Common myeloid progenitor, CD34-positive (primary cell): ENCODE results near the gene EXT2.

Experiments
- CTCF ChIA-PET: fragments of 350-600 bp; sonication (Branson Sonifier 250); formaldehyde crosslinking; loops from one replicate; lab custom pipeline; 2021; ENCODE audit warnings: antibody characterized with exemption; lab: Charles Lee
- POLR2A ChIA-PET: fragments of 350-600 bp; sonication (Branson Sonifier 250); formaldehyde crosslinking; loops from one replicate; lab custom pipeline; 2021; ENCODE audit warnings: antibody characterized with exemption; lab: Charles Lee
- DNase-seq, 3 donors: peaks; one replicate each; pipeline versions ENCODE4 v3.0.0 to v3.0.0-alpha.2; 2013
- H3K27ac ChIP-seq, 2 experiments: 1 replicate in 1 of 2; 2 replicates in 1 of 2; pipeline ENCODE4 v1.7.0; 2013; ENCODE audit warnings: inconsistent platforms in 2 of 2, low read length in 2 of 2, mild to moderate bottlenecking in 2 of 2, low read depth in 1 of 2, moderate library complexity in 1 of 2; ENCODE audit not compliant: severe bottlenecking in 2 of 2, insufficient read depth in 1 of 2, poor library complexity in 1 of 2
- H3K27me3 ChIP-seq, 5 experiments: replicated peaks in 2 of 5; 1 replicate in 3 of 5; 2 replicates in 2 of 5; pipeline versions ENCODE4 v1.6.1 to v1.7.0; 2013; ENCODE audit warnings: low read length in 4 of 5, mild to moderate bottlenecking in 2 of 5, moderate library complexity in 2 of 5, inconsistent platforms in 1 of 5; ENCODE audit not compliant: insufficient read depth in 5 of 5, control insufficient read depth in 4 of 5
- H3K36me3 ChIP-seq, 4 experiments: 1 replicate in 2 of 4; 2 replicates in 2 of 4; pipeline versions ENCODE4 v1.6.1 to v1.7.0; 2013; ENCODE audit warnings: low read length in 3 of 4, control low read depth in 1 of 4, mild to moderate bottlenecking in 1 of 4; ENCODE audit not compliant: control insufficient read depth in 4 of 4, insufficient read depth in 4 of 4
- H3K4me1 ChIP-seq, 4 experiments: 1 replicate in 3 of 4; 2 replicates in 1 of 4; pipeline versions ENCODE4 v1.6.1 to v1.7.1; 2013; ENCODE audit warnings: low read length in 3 of 4, mild to moderate bottlenecking in 3 of 4, control low read depth in 1 of 4, inconsistent platforms in 1 of 4, moderate library complexity in 1 of 4; ENCODE audit not compliant: control insufficient read depth in 4 of 4, insufficient read depth in 4 of 4; ENCODE audit errors: control extremely low read depth in 1 of 4
- H3K4me3 ChIP-seq, 7 experiments: 1 replicate in 4 of 7; 2 replicates in 3 of 7; pipeline versions ENCODE4 v1.5.1 to v1.7.0; 2013; ENCODE audit warnings: mild to moderate bottlenecking in 7 of 7, low read length in 6 of 7, moderate library complexity in 6 of 7, inconsistent platforms in 2 of 7, low read depth in 2 of 7, control low read depth in 1 of 7; ENCODE audit not compliant: insufficient read depth in 4 of 7, control insufficient read depth in 1 of 7; ENCODE audit errors: extremely low read depth in 1 of 7
- H3K9me3 ChIP-seq, 5 experiments: 1 replicate in 4 of 5; 2 replicates in 1 of 5; pipeline versions ENCODE4 v1.6.1 to v1.7.1; 2013; ENCODE audit warnings: low read length in 4 of 5, mild to moderate bottlenecking in 2 of 5, inconsistent platforms in 1 of 5, low read depth in 1 of 5, moderate library complexity in 1 of 5; ENCODE audit not compliant: control insufficient read depth in 4 of 5, insufficient read depth in 2 of 5; ENCODE audit errors: control extremely low read depth in 1 of 5
- WGBS: methylation state at CpG from one replicate; pipeline ENCODE4 v1.1.5; 2013; ENCODE audit not compliant: insufficient coverage; 5-methylcytosine and 5-hydroxymethylcytosine counted together

Gene EXT2

DNA sequence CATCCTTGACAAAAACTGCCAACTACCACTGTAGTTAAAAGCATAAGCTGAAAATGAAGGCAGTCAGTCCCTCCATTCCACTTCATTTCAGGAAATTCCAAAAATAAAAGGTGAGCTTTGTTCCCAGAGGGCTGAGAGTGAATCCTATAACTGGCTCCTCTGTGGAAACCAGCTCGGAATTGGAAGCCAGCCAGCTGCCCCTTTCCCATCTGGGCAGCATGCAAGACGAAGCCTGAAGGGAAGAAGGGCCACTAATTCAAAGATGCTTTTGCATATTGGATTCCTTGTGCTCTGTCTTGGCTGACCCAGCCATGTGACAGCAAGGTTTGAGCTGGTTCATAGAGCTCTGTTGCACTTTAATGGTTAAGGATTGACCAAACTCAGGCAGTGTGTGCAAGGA is 131.0 kb downstream of the EXT2 start:
- Histone ChIP-seq H3K27ac (no peak overlapping the region), H3K4me3 (no peak overlapping the region), H3K4me1 (no peaks in the 10 kb centered on the region), H3K9me3 (no peaks in the 10 kb centered on the region), H3K36me3 (peaks cover 0 to 2% (median 0%) of the 10 kb centered on the region in 4 experiments), H3K27me3 (no peaks in the 10 kb centered on the region)
- POLR2A ChIA-PET: no interaction called here
- no peak for DNase-seq
- CTCF ChIA-PET: interaction anchor here (1.4 kb wide), 1 partner anchor 9 kb away, joined by 3 read pairs; no protein-coding TSS in a partner anchor
- 86% methylated on average over 2 of the region's 2 CpGs for WGBS

DNA sequence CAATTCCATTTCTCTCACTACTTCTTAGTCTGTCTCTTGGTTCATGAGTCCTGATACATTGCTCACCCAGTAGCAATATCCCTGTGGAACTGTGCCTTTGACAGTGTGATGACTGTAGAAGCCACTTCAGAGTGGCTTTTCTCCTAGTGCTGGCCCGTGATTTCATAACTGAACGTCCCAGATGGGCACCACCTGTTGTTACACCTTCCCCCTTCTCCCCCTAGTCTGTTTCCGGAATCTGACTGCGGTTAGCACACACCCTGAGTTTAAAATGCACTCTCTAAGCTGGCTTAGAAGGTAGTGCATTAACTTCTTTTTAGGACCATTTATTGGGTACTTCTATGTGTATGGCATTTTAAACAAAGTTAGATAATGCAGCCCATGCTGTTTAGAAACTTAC is 131.5 kb downstream of the EXT2 start:
- WGBS: 76% methylated on average over 3 of the region's 4 CpGs
- H3K4me1 ChIP-seq: no peaks in the 10 kb centered on the region
- DNase-seq: no peak
- no peaks in the 10 kb centered on the region for H3K9me3 ChIP-seq
- H3K27ac ChIP-seq: no peak overlapping the region
- H3K27me3 ChIP-seq: no peaks in the 10 kb centered on the region
- CTCF ChIA-PET: interaction anchor here (1.4 kb wide), 1 partner anchor 10 kb away, joined by 3 read pairs; no protein-coding TSS in a partner anchor
- no peak overlapping the region for H3K4me3 ChIP-seq
- POLR2A ChIA-PET: no interaction called here
- peaks cover 0 to 2% (median 0%) of the 10 kb centered on the region in 4 experiments for H3K36me3 ChIP-seq

DNA sequence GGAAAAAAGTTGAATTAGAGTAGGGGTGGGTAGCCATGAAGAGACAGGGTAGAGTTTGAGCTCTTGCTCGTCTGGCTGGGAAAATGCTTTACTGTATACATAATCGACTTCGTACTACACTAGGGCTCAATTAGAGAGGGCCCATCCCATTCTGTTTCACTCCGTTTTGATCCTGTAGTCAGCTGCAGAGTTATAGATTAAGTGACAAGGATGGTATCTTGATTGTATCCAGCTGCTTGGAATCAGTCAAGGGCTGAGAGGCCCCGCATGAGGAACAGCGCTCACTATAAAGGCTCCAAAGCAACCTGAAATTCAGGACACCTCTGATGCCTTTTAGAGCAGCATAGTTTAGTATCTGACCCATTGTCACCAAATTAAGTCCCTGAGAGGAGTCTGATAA is 132.9 kb downstream of the EXT2 start:
- CTCF ChIA-PET: interaction anchor here (1.0 to 1.5 kb wide), 2 partner anchors 37 to 312 kb away, joined by 3 read pairs; no protein-coding TSS in a partner anchor
- H3K27ac ChIP-seq: no peak overlapping the region
- H3K4me3 ChIP-seq: no peak overlapping the region
- 98% methylated on average over 6 of the region's 6 CpGs for WGBS
- no peak for DNase-seq
- peaks cover 0 to 2% (median 0%) of the 10 kb centered on the region in 4 experiments for H3K36me3 ChIP-seq
- no peaks in the 10 kb centered on the region for H3K9me3 ChIP-seq
- H3K27me3 ChIP-seq: no peaks in the 10 kb centered on the region
- POLR2A ChIA-PET: no interaction called here
- no peaks in the 10 kb centered on the region for H3K4me1 ChIP-seq

DNA sequence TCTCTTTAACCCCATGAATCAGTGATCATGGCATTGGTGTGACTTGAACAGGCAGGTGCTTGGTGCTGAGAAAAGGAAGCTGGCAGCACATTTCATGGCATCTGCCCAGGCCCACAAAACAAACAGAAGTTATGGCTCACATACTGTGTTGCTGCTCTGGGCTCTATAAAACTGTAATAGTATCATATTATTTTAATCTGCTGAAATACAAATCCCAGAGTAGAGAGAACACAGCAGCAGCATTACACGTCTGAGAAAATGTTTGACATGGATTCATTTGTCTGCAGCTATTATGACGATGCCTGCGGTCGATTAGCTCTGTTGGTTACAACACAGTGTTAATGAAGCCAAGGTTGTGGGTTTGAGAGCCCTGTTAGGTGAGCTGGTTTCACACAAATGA is 133.6 kb downstream of the EXT2 start:
- Histone ChIP-seq H3K4me1 (no peaks in the 10 kb centered on the region), H3K27ac (no peak overlapping the region), H3K4me3 (no peak overlapping the region), H3K9me3 (no peaks in the 10 kb centered on the region), H3K36me3 (peaks cover 0 to 2% (median 0%) of the 10 kb centered on the region in 4 experiments), H3K27me3 (no peaks in the 10 kb centered on the region)
- ChIA-PET POLR2A (no interaction called here), CTCF (interaction anchor here (1.5 kb wide), 1 partner anchor 37 kb away, joined by 3 read pairs; no protein-coding TSS in a partner anchor)
- 100% methylated on average over 3 of the region's 4 CpGs for WGBS
- DNase-seq: no peak

DNA sequence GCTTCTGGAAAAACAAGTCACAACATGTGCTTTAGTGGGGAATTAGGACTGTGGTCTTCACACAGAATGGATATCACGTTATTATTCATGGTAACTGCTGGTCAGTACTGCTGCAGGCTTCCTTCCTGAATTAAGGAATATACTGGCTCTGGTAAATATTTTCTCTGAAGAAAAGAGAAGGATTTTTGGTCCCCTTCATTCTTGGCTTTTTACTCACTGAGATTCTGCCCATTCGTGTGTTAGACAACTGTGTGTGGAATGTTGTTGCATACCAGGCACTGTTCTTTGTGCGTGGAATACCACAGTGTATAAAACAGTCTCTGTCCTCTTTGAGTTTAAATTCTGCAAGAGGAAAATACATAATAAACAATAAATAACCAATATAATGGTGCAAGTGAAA is 134.1 kb downstream of the EXT2 start:
- no CpG with 5 or more reads among the region's 3 CpGs for WGBS
- Histone ChIP-seq H3K27me3 (no peaks in the 10 kb centered on the region), H3K27ac (no peak overlapping the region), H3K4me3 (no peak overlapping the region), H3K36me3 (peaks cover 0 to 2% (median 0%) of the 10 kb centered on the region in 4 experiments), H3K4me1 (no peaks in the 10 kb centered on the region), H3K9me3 (no peaks in the 10 kb centered on the region)
- ChIA-PET POLR2A (no interaction called here), CTCF (interaction anchor here (1.5 kb wide), 1 partner anchor 38 kb away, joined by 3 read pairs; no protein-coding TSS in a partner anchor)
- DNase-seq: no peak

DNA sequence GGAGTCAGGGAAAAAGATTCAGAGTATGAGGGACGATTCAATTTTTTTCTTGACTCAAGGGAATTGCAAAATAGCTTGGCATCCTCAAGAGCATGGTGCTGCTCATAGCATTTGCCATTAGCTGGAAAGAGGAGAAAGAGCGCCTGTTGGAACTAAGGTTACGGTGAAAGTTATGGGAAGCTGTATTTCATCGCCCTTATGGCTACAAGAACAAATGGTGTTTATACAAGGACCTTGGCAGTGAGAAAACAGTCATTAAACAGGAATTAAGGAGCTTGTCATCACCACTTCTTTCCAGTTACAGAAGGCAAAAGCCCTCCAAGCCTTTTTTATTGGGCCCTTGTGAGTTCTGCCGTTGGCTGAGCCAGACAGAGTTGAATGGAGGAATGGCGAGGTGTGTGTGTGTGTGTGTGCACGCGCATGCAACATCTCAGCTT is 140.3 kb downstream of the EXT2 start:
- H3K4me1 ChIP-seq: no peaks in the 10 kb centered on the region
- 100% methylated on average over 5 of the region's 8 CpGs for WGBS
- no peak overlapping the region for H3K4me3 ChIP-seq
- CTCF ChIA-PET: no interaction called here
- H3K9me3 ChIP-seq: no peaks in the 10 kb centered on the region
- POLR2A ChIA-PET: interaction anchor here (0.6 to 1.2 kb wide), 2 partner anchors 28 to 437 kb away, joined by 3 read pairs; no protein-coding TSS in a partner anchor
- no peak overlapping the region for H3K27ac ChIP-seq
- no peak for DNase-seq
- H3K36me3 ChIP-seq: peaks cover 2 to 27% (median 8%) of the 10 kb centered on the region in 4 experiments
- no peaks in the 10 kb centered on the region for H3K27me3 ChIP-seq

DNA sequence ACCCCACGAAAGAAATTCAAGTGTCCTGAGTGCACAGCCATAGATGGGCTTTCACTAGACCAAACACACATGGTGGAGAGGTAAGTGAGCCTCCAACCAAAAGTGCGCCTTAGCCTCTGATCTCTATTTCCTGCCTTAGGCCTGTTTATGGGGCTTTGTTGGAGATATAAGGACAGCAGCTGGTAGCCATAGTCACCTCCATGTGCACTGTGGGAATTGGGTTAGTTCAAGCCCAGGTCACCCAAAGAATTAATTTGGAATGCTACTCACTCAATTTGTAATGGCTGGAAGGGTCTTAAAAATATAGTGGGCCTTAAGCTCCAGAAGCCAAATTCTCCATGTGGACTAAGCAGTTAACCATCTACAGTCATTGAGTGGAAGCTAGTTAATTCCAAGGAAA is 140.8 kb downstream of the EXT2 start:
- Histone ChIP-seq H3K4me3 (no peak overlapping the region), H3K9me3 (no peaks in the 10 kb centered on the region), H3K27ac (no peak overlapping the region), H3K27me3 (no peaks in the 10 kb centered on the region), H3K4me1 (no peaks in the 10 kb centered on the region), H3K36me3 (peaks cover 2 to 27% (median 8%) of the 10 kb centered on the region in 4 experiments)
- ChIA-PET CTCF (no interaction called here), POLR2A (interaction anchor here (1.2 kb wide), 1 partner anchor 29 kb away, joined by 3 read pairs; no protein-coding TSS in a partner anchor)
- WGBS: 90% methylated on average over 2 of the region's 2 CpGs
- DNase-seq: no peak
